Measurements from ENCODE around the gene SYTL2.

Gene SYTL2

GRCh38 chr11:85825616-85826015, 14.7 kb upstream of the SYTL2 start:
- no peak for DNase-seq

GRCh38 chr11:85823816-85824215, 12.9 kb upstream of the SYTL2 start:
- DNase-seq: no peak

GRCh38 chr11:85822814-85823213, 11.9 kb upstream of the SYTL2 start:
- no peak for DNase-seq

GRCh38 chr11:85821636-85822035, 10.7 kb upstream of the SYTL2 start:
- peak; percentile 8 for DNase-seq

- no peak for DNase-seq
These were observed 8.5 kb upstream of the SYTL2 start for GRCh38 chr11:85819441-85819840.

- DNase-seq: no peak
These were observed 4.4 kb upstream of the SYTL2 start for GRCh38 chr11:85815186-85815931.

- DNase-seq: no peak
These were observed 2.8 kb upstream of the SYTL2 start for GRCh38 chr11:85813721-85814120.

GRCh38 chr11:85811624-85812023, 683 bp upstream of the SYTL2 start:
- DNase-seq: no peak

- DNase-seq: no peak
These were observed 445 bp downstream of the SYTL2 start for GRCh38 chr11:85810521-85810870.

- no peak for DNase-seq
These were observed 1.1 kb downstream of the SYTL2 start for GRCh38 chr11:85809863-85810262.

GRCh38 chr11:85809191-85809590, 1.8 kb downstream of the SYTL2 start:
- no peak for DNase-seq

- no peak for DNase-seq
These were observed 4.1 kb downstream of the SYTL2 start for GRCh38 chr11:85806876-85807275.

- DNase-seq: no peak
These were observed 4.9 kb downstream of the SYTL2 start for GRCh38 chr11:85806016-85806415.

- no peak for DNase-seq
These were observed 5.6 kb downstream of the SYTL2 start for GRCh38 chr11:85805387-85805786.

- no peak for DNase-seq
These were observed 7.0 kb downstream of the SYTL2 start for GRCh38 chr11:85803920-85804319.

- no peak for DNase-seq
These were observed 7.6 kb downstream of the SYTL2 start for GRCh38 chr11:85803303-85803702.

GRCh38 chr11:85801527-85801926, 9.4 kb downstream of the SYTL2 start:
- DNase-seq: no peak

GRCh38 chr11:85800595-85801342, 10.2 kb downstream of the SYTL2 start:
- no peak for DNase-seq

GRCh38 chr11:85799142-85799541, 11.8 kb downstream of the SYTL2 start:
- no peak for DNase-seq

- no peak for DNase-seq
These were observed 12.6 kb downstream of the SYTL2 start for GRCh38 chr11:85798361-85798760.

- DNase-seq: no peak
These were observed 15.0 kb downstream of the SYTL2 start for GRCh38 chr11:85795712-85796487.

GRCh38 chr11:85791409-85791990, 19.4 kb downstream of the SYTL2 start:
- no peak for DNase-seq
